ENCODE data around the gene NT5DC4.
A peak's percentile ranks its signal among the peaks of the same experiment; 100 is the strongest.

Gene NT5DC4

GRCh38 chr2:112724591-112725525 lies 4.0 kb downstream of the NT5DC4 start:
- DNase-seq, result no peak

GRCh38 chr2:112725545-112726457 lies 5.0 kb downstream of the NT5DC4 start:
- DNase-seq, result no peak

GRCh38 chr2:112726487-112727190 lies 5.8 kb downstream of the NT5DC4 start:
- peak; percentile 89 for DNase-seq

- DNase-seq, result no peak
Measured at GRCh38 chr2:112727276-112728028, 6.6 kb downstream of the NT5DC4 start.

- DNase-seq, result no peak
Measured at GRCh38 chr2:112728029-112728362, 7.2 kb downstream of the NT5DC4 start.

GRCh38 chr2:112728378-112729175 lies 7.8 kb downstream of the NT5DC4 start:
- no peak for DNase-seq

- no peak for DNase-seq
Measured at GRCh38 chr2:112730216-112730615, 9.4 kb downstream of the NT5DC4 start.

- no peak for DNase-seq
Measured at GRCh38 chr2:112730791-112731190, 10.0 kb downstream of the NT5DC4 start.

GRCh38 chr2:112731479-112731878 lies 10.7 kb downstream of the NT5DC4 start:
- no peak for DNase-seq

GRCh38 chr2:112733456-112733855 lies 12.6 kb downstream of the NT5DC4 start:
- no peak for DNase-seq

- DNase-seq, result no peak
Measured at GRCh38 chr2:112733871-112734270, 13.1 kb downstream of the NT5DC4 start.

- no peak for DNase-seq
Measured at GRCh38 chr2:112737542-112738232, 16.9 kb downstream of the NT5DC4 start.

- no peak for DNase-seq
Measured at GRCh38 chr2:112740527-112740926, 19.7 kb downstream of the NT5DC4 start.

GRCh38 chr2:112749755-112750559 lies 29.1 kb downstream of the NT5DC4 start:
- peak; percentile 85 for DNase-seq

- DNase-seq, result no peak
Measured at GRCh38 chr2:112750560-112750843, 29.7 kb downstream of the NT5DC4 start.

- DNase-seq, result no peak
Measured at GRCh38 chr2:112751451-112752197, 30.8 kb downstream of the NT5DC4 start.

- no peak for DNase-seq
Measured at GRCh38 chr2:112752667-112753066, 31.8 kb downstream of the NT5DC4 start.

- DNase-seq, result no peak
Measured at GRCh38 chr2:112754564-112754963, 33.7 kb downstream of the NT5DC4 start.

GRCh38 chr2:112755444-112755843 lies 34.6 kb downstream of the NT5DC4 start:
- DNase-seq, result no peak

Measured in CD4-positive, alpha-beta T cell treated with Interleukin-21 for 1 hour (primary cell).